ENCODE results near the gene AKT3. TPM values are rescaled to one million over a fixed set of nuclear protein-coding genes. Genes with fewer than 3 reads are reported as not detected.

Gene AKT3
- total RNA-seq, 1 donor from 2014 or later, result 169 TPM

GRCh38 chr1:243550276-243550675, 299.8 kb downstream of the AKT3 start:
- H3K27ac Mint-ChIP-seq (ENCODE audit: unreplicated experiment), result no peak overlapping the region
- no peak for DNase-seq
- H3K27me3 Mint-ChIP-seq (ENCODE audit: unreplicated experiment), result no peaks in the 10 kb centered on the region
- H3K4me3 Mint-ChIP-seq (ENCODE audit: unreplicated experiment), result no peak overlapping the region
- no peaks in the 10 kb centered on the region for H3K36me3 Mint-ChIP-seq (ENCODE audit: unreplicated experiment)
- no peaks in the 10 kb centered on the region for H3K9me3 Mint-ChIP-seq (ENCODE audit: unreplicated experiment)
- no peak for TF ChIP-seq CTCF (IDR thresholded peaks at IDR 0.05; ENCODE audit: partially characterized antibody, unreplicated experiment)
- H3K4me1 Mint-ChIP-seq (ENCODE audit: low read depth, unreplicated experiment), result peaks cover 18% of the 10 kb centered on the region

GRCh38 chr1:243549791-243550190, 300.3 kb downstream of the AKT3 start:
- Mint-ChIP-seq H3K4me3 (ENCODE audit: unreplicated experiment) (no peak overlapping the region), H3K27me3 (ENCODE audit: unreplicated experiment) (no peaks in the 10 kb centered on the region), H3K4me1 (ENCODE audit: low read depth, unreplicated experiment) (peaks cover 14% of the 10 kb centered on the region), H3K27ac (ENCODE audit: unreplicated experiment) (no peak overlapping the region), H3K36me3 (ENCODE audit: unreplicated experiment) (no peaks in the 10 kb centered on the region), H3K9me3 (ENCODE audit: unreplicated experiment) (no peaks in the 10 kb centered on the region)
- no peak for DNase-seq
- TF ChIP-seq CTCF (IDR thresholded peaks at IDR 0.05; ENCODE audit: partially characterized antibody, unreplicated experiment), result no peak

GRCh38 chr1:243549108-243549507, 300.9 kb downstream of the AKT3 start:
- Mint-ChIP-seq H3K9me3 (ENCODE audit: unreplicated experiment) (no peaks in the 10 kb centered on the region), H3K27me3 (ENCODE audit: unreplicated experiment) (no peaks in the 10 kb centered on the region), H3K4me3 (ENCODE audit: unreplicated experiment) (no peak overlapping the region), H3K36me3 (ENCODE audit: unreplicated experiment) (no peaks in the 10 kb centered on the region), H3K4me1 (ENCODE audit: low read depth, unreplicated experiment) (peaks cover 14% of the 10 kb centered on the region), H3K27ac (ENCODE audit: unreplicated experiment) (no peak overlapping the region)
- DNase-seq, result no peak
- no peak for TF ChIP-seq CTCF (IDR thresholded peaks at IDR 0.05; ENCODE audit: partially characterized antibody, unreplicated experiment)

- Mint-ChIP-seq H3K4me3 (ENCODE audit: unreplicated experiment) (no peak overlapping the region), H3K27ac (ENCODE audit: unreplicated experiment) (no peak overlapping the region), H3K9me3 (ENCODE audit: unreplicated experiment) (no peaks in the 10 kb centered on the region), H3K4me1 (ENCODE audit: low read depth, unreplicated experiment) (peaks cover 14% of the 10 kb centered on the region), H3K27me3 (ENCODE audit: unreplicated experiment) (no peaks in the 10 kb centered on the region), H3K36me3 (ENCODE audit: unreplicated experiment) (no peaks in the 10 kb centered on the region)
- no peak for DNase-seq
- no peak for TF ChIP-seq CTCF (IDR thresholded peaks at IDR 0.05; ENCODE audit: partially characterized antibody, unreplicated experiment)
Measured at GRCh38 chr1:243548516-243548915, 301.5 kb downstream of the AKT3 start.

GRCh38 chr1:243547891-243548290, 302.2 kb downstream of the AKT3 start:
- Mint-ChIP-seq H3K4me1 (ENCODE audit: low read depth, unreplicated experiment) (peaks cover 12% of the 10 kb centered on the region), H3K9me3 (ENCODE audit: unreplicated experiment) (no peaks in the 10 kb centered on the region), H3K27ac (ENCODE audit: unreplicated experiment) (no peak overlapping the region), H3K4me3 (ENCODE audit: unreplicated experiment) (no peak overlapping the region), H3K36me3 (ENCODE audit: unreplicated experiment) (no peaks in the 10 kb centered on the region), H3K27me3 (ENCODE audit: unreplicated experiment) (no peaks in the 10 kb centered on the region)
- no peak for TF ChIP-seq CTCF (IDR thresholded peaks at IDR 0.05; ENCODE audit: partially characterized antibody, unreplicated experiment)
- no peak for DNase-seq

All from glutamatergic neuron (in vitro differentiated cells).